Fibroblast of skin of abdomen (primary cell): ENCODE measurements around the gene MEMO1.
A peak's percentile ranks its signal among the peaks of the same experiment; 100 is the strongest.
"Not testable (repeated sequence)": the region's sequence is repeated elsewhere in the genome, so short reads cannot be mapped to it uniquely, and the experiment has no call there.

Experiments
- DNase-seq: peaks from one replicate; pipeline ENCODE4 v3.0.0-alpha.2; 2013

The MEMO1 gene

GRCh38 chr2:31957354-31958139, 53.3 kb downstream of the MEMO1 start:
- DNase-seq: no peak

- DNase-seq: not testable (repeated sequence)
Observed at GRCh38 chr2:31956934-31957333, 53.9 kb downstream of the MEMO1 start.

- DNase-seq: no peak
Observed at GRCh38 chr2:31956312-31956711, 54.5 kb downstream of the MEMO1 start.

GRCh38 chr2:31953095-31953494, 57.7 kb downstream of the MEMO1 start:
- DNase-seq: not testable (repeated sequence)

- DNase-seq: no peak
Observed at GRCh38 chr2:31950946-31951562, 59.8 kb downstream of the MEMO1 start.

GRCh38 chr2:31947871-31948270, 62.9 kb downstream of the MEMO1 start:
- no peak for DNase-seq

- no peak for DNase-seq
Observed at GRCh38 chr2:31946838-31947237, 64.0 kb downstream of the MEMO1 start.

- no peak for DNase-seq
Observed at GRCh38 chr2:31945572-31945935, 65.3 kb downstream of the MEMO1 start.

GRCh38 chr2:31944828-31945571, 65.8 kb downstream of the MEMO1 start:
- no peak for DNase-seq

GRCh38 chr2:31943636-31944225, 67.1 kb downstream of the MEMO1 start:
- DNase-seq: no peak

GRCh38 chr2:31940920-31941319, 69.9 kb downstream of the MEMO1 start:
- no peak for DNase-seq

- peak; percentile 51 for DNase-seq
Observed at GRCh38 chr2:31937741-31938140, 73.1 kb downstream of the MEMO1 start.

- no peak for DNase-seq
Observed at GRCh38 chr2:31935370-31935769, 75.4 kb downstream of the MEMO1 start.

- no peak for DNase-seq
Observed at GRCh38 chr2:31933066-31933465, 77.7 kb downstream of the MEMO1 start.

GRCh38 chr2:31932589-31932988, 78.2 kb downstream of the MEMO1 start:
- DNase-seq: no peak

GRCh38 chr2:31931916-31932315, 78.9 kb downstream of the MEMO1 start:
- DNase-seq: no peak

GRCh38 chr2:31925517-31925916, 85.3 kb downstream of the MEMO1 start:
- no peak for DNase-seq

- no peak for DNase-seq
Observed at GRCh38 chr2:31923662-31924061, 87.1 kb downstream of the MEMO1 start.

GRCh38 chr2:31922542-31923408, 88.0 kb downstream of the MEMO1 start:
- no peak for DNase-seq

- DNase-seq: no peak
Observed at GRCh38 chr2:31920962-31921361, 89.8 kb downstream of the MEMO1 start.

GRCh38 chr2:31919499-31919898, 91.3 kb downstream of the MEMO1 start:
- no peak for DNase-seq

GRCh38 chr2:31909661-31910060, 101.1 kb downstream of the MEMO1 start:
- DNase-seq: no peak
